GM12865 (cell line): ENCODE results near the gene WDR48.
A peak's percentile ranks its signal among the peaks of the same experiment; 100 is the strongest.

Experiments used
- DNase-seq: peaks from one replicate; pipeline ENCODE4 v3.0.0; 2010; ENCODE audit warnings: low read depth
- H3K4me3 ChIP-seq: 2 replicates; pipeline ENCODE4 v1.5.1; 2011; ENCODE audit warnings: mild to moderate bottlenecking, low read depth, low read length, control low read depth
- TF ChIP-seq, protein P1 (sequence below): IDR thresholded peaks from 2 replicates; pipeline ENCODE4 v1.5.1; 2011; ENCODE audit warnings: low read length, control low read depth, low read depth, inconsistent platforms; ENCODE audit not compliant: insufficient read depth; ENCODE audit errors: missing control alignments

WDR48 gene

GRCh38 chr3:39099738-39100499 lies 48.1 kb downstream of the WDR48 start:
- H3K4me3 ChIP-seq: no peak overlapping the region
- TF ChIP-seq, protein P1, sequence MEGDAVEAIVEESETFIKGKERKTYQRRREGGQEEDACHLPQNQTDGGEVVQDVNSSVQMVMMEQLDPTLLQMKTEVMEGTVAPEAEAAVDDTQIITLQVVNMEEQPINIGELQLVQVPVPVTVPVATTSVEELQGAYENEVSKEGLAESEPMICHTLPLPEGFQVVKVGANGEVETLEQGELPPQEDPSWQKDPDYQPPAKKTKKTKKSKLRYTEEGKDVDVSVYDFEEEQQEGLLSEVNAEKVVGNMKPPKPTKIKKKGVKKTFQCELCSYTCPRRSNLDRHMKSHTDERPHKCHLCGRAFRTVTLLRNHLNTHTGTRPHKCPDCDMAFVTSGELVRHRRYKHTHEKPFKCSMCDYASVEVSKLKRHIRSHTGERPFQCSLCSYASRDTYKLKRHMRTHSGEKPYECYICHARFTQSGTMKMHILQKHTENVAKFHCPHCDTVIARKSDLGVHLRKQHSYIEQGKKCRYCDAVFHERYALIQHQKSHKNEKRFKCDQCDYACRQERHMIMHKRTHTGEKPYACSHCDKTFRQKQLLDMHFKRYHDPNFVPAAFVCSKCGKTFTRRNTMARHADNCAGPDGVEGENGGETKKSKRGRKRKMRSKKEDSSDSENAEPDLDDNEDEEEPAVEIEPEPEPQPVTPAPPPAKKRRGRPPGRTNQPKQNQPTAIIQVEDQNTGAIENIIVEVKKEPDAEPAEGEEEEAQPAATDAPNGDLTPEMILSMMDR: no peak
- no peak for DNase-seq

DNA sequence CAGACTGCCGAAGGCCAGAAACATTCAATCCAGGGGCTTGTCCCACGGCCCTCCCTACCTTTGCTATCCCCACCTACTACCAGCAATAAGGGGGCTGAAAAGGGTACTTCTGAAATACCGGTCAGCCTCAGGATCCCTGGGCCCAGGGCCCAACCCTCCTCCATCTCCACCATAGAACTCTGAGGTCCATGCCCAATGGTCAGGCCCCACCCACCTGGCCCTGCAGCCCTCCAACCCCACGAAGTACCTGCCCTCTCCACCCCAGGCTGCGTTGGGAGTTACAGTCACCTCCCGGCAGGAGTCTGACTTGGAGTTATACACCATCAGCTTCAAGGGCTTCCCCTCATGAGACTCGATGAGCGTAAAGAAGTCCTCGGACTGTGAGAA lies 48.7 kb downstream of the WDR48 start:
- DNase-seq: no peak
- TF ChIP-seq, protein P1: no peak
- no peak overlapping the region for H3K4me3 ChIP-seq

GRCh38 chr3:39101022-39101689 lies 49.3 kb downstream of the WDR48 start:
- TF ChIP-seq, protein P1: peak; percentile 81
- no peak overlapping the region for H3K4me3 ChIP-seq
- peak; percentile 70 for DNase-seq

DNA sequence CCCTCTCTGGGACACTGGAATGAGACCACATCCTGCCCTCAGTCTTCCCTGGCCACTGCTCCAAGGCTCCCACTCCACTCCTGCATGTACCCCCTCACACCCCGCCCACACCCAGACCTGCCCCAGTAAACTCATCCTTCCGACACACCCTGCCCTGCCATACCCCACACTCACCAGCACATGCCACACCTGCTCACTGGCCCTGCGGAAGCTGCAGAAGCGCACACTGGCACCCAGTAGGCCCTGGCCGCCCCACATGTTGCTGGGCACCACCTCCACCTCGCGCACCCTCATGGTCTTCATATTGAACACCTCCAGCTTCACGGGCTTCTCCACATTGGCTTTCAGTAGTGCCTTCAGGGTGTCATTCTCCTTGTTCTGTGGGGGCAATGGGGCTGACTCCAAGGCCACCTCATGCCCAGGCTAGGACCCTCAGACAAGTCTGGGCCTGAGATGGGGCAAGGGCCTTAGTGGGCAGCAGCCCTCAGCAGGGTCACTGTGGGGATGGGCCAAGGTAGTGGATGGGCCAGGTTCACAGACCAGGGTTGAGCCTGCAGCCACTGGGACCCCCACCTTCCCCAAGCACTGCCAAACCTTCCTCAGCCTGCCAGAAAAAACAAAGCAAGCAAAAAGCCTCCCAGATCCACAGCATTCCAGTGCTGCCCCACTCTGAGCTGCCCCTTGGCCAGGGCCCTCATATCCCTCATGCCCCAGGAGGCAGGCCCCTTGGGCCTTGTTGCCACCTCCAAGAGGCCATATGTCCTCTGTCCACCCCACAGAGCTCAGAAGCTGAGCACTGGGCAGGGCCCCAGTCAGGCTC lies 50.9 kb downstream of the WDR48 start:
- no peak overlapping the region for H3K4me3 ChIP-seq
- no peak for DNase-seq
- TF ChIP-seq, protein P1: no peak

- TF ChIP-seq, protein P1: peak; percentile 10
- H3K4me3 ChIP-seq: no peak overlapping the region
- no peak for DNase-seq
These were observed 51.5 kb downstream of the WDR48 start for GRCh38 chr3:39103324-39103693.

DNA sequence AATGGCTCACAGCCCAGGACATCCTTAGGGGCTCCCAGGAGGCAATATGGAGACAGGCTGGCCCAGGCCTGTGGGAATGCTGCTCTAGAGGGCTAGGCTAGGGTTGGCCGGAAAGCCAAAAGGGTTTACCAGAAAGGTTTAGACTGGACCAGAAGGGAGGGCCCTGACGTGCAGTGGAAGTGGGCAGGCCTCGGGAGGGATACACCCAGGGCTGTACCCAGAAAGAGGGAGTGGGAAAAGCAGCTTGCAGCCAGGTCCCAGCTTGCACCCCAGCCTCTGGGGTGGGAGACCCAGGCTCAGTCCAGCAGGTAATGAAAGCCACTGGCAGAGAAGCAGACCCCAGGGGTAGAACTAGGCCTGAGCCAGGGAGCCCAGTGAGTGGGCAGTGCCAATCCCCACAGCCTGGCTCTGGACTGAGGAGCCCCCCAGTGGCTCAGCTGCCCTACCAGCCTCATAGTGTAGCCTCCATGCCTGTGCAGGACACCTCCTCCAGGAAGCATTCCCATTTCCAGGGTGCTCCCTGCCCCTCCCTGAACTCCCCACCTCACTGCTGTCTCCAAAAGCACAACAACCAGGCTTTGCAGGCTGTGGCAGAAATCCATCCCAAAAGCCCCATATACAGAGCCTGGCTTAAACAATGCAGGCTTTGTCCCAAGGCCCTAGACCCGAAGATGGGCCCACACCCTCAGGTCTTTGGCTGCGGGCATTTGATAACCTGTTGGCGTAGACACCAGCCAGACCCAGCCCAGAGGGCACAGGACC lies 52.2 kb downstream of the WDR48 start:
- H3K4me3 ChIP-seq: no peak overlapping the region
- no peak for DNase-seq
- TF ChIP-seq, protein P1: no peak
